ENCODE measurements around the gene RBMS1. TPM values are rescaled to one million over a fixed set of nuclear protein-coding genes. Genes with fewer than 3 reads are reported as not detected.

Gene RBMS1
- polyA plus RNA-seq, 1 donor (not counting 4 experiments of a cell fraction or from before 2014, with no cell fraction given) = 89.1 TPM

GRCh38 chr2:160494201-160494644 is 616 bp upstream of the RBMS1 start:
- no peak for FAIRE-seq
- dilution Hi-C loops (cut with MboI; ENCODE audit: extremely low pct_ligation_motif_present, low sequenced_read_pairs) = no loop called here
- Histone ChIP-seq H3K27me3 (ENCODE audit: control insufficient read depth, extremely low read depth, insufficient read depth, low read length) (no peaks in the 10 kb centered on the region), H3K4me1 (ENCODE audit: control insufficient read depth, extremely low read depth, insufficient read depth, low read length) (peaks cover 22% of the 10 kb centered on the region), H3K4me3 (ENCODE audit: control insufficient read depth in 2 of 3, extremely low read depth in 1 of 3, insufficient read depth in 2 of 3, low read depth in 1 of 3, low read length in 3 of 3) (peak overlapping the region; percentile 71 to 99 (median 91)), H3K4me2 (ENCODE audit: control insufficient read depth, extremely low read depth, insufficient read depth, low read depth, low read length) (peak overlapping the region; percentile 83), H3K9ac (ENCODE audit: control insufficient read depth, extremely low read depth, insufficient read depth, low read length) (peak overlapping the region; percentile 92), H3K27ac (ENCODE audit: control insufficient read depth, insufficient read depth, low read length) (peak overlapping the region; percentile 26), H3K9me3 (ENCODE audit: control insufficient read depth, low read depth, low read length) (no peaks in the 10 kb centered on the region), H3K36me3 (ENCODE audit: control insufficient read depth in 2 of 2, extremely low read depth in 1 of 2, insufficient read depth in 2 of 2, low read length in 2 of 2) (no peaks in the 10 kb centered on the region), H3K9me1 (ENCODE audit: control insufficient read depth, extremely low read depth, insufficient read depth, low read length) (no peaks in the 10 kb centered on the region), H2AFZ (ENCODE audit: control insufficient read depth, low read length) (peak overlapping the region; percentile 67), H3K79me2 (ENCODE audit: control insufficient read depth, insufficient read depth, low read length) (peaks cover 37% of the 10 kb centered on the region), H4K20me1 (ENCODE audit: control insufficient read depth, extremely low read depth, insufficient read depth, low read length) (no peaks in the 10 kb centered on the region)
- TF ChIP-seq CTCF (optimal IDR thresholded peaks at IDR 0.05 in 1 of 3, IDR thresholded peaks at IDR 0.05 in 1 of 3, conservative IDR thresholded peaks at IDR 0.05 in 1 of 3; ENCODE audit: extremely low read depth in 1 of 3, insufficient read depth in 2 of 3, low read length in 3 of 3) = no peak
- no peak for TF ChIP-seq EZH2 (IDR thresholded peaks at IDR 0.05; ENCODE audit: low read length)
- no peak for DNase-seq (ENCODE audit: low read depth, low spot score)

DNA sequence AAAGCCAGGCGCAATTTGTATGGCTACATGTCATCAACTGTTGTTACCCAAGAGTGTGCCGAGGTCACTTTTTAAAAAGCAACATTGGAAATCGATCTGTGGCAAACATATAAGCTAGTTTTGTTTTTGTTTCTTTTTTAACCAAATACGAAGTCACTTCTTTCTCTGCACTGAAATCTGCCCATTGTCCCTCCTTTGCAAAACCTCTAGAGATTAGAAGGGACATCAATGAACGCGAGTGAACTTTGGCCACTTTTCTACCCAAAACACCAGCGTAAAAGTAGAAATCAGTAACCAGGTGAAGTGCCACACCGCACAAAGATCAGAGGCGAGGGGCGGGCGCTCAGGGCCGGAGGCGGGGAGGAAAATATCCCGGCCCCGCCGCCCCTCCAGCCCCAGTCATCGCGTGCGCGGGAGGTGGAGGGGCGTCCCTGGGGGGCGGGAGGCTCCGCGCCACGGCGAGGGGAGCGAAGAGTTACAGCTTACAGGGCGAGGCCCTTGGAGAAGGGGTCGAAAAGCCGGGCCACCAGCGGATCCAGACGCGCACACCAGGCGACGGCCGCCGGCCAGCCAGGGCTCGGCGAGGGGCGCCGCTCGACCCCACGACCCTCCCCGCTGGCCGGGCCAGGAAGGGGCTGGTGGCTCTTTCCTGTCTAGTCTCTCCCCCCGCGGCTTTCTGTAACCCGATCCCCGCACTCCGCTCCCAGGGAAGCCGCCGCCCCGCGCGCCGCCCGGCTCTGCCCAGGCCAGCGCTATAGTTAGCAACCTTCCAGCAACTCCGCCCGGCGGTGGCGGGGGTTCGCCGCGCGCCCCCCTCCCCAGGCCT is 993 bp downstream of the RBMS1 start:
- Histone ChIP-seq H3K4me1 (ENCODE audit: control insufficient read depth, extremely low read depth, insufficient read depth, low read length) (peaks cover 22% of the 10 kb centered on the region), H3K36me3 (ENCODE audit: control insufficient read depth in 2 of 2, extremely low read depth in 1 of 2, insufficient read depth in 2 of 2, low read length in 2 of 2) (no peaks in the 10 kb centered on the region), H2AFZ (ENCODE audit: control insufficient read depth, low read length) (peak overlapping the region; percentile 80), H3K27ac (ENCODE audit: control insufficient read depth, insufficient read depth, low read length) (peak overlapping the region; percentile 93), H3K4me2 (ENCODE audit: control insufficient read depth, extremely low read depth, insufficient read depth, low read depth, low read length) (peak overlapping the region; percentile 99), H3K9ac (ENCODE audit: control insufficient read depth, extremely low read depth, insufficient read depth, low read length) (peak overlapping the region; percentile 92), H3K9me3 (ENCODE audit: control insufficient read depth, low read depth, low read length) (no peaks in the 10 kb centered on the region), H4K20me1 (ENCODE audit: control insufficient read depth, extremely low read depth, insufficient read depth, low read length) (no peaks in the 10 kb centered on the region), H3K79me2 (ENCODE audit: control insufficient read depth, insufficient read depth, low read length) (peaks cover 50% of the 10 kb centered on the region), H3K4me3 (ENCODE audit: control insufficient read depth in 2 of 3, extremely low read depth in 1 of 3, insufficient read depth in 2 of 3, low read depth in 1 of 3, low read length in 3 of 3) (peak overlapping the region; percentile 91 to 99 (median 93)), H3K27me3 (ENCODE audit: control insufficient read depth, extremely low read depth, insufficient read depth, low read length) (no peaks in the 10 kb centered on the region), H3K9me1 (ENCODE audit: control insufficient read depth, extremely low read depth, insufficient read depth, low read length) (no peaks in the 10 kb centered on the region)
- dilution Hi-C loops (cut with MboI; ENCODE audit: extremely low pct_ligation_motif_present, low sequenced_read_pairs) = no loop called here
- TF ChIP-seq EZH2 (IDR thresholded peaks at IDR 0.05; ENCODE audit: low read length) = no peak
- TF ChIP-seq CTCF (optimal IDR thresholded peaks at IDR 0.05 in 1 of 3, IDR thresholded peaks at IDR 0.05 in 1 of 3, conservative IDR thresholded peaks at IDR 0.05 in 1 of 3; ENCODE audit: extremely low read depth in 1 of 3, insufficient read depth in 2 of 3, low read length in 3 of 3) = no peak
- no peak for DNase-seq (ENCODE audit: low read depth, low spot score)
- no peak for FAIRE-seq

All from keratinocyte (primary cell).